Stimulated activated CD8-positive, alpha-beta memory T cell treated with anti-CD3 and anti-CD28 coated beads, Interleukin-12 subunit alpha, Interleukin-12 subunit beta, amount 100 ng/mL, for 1 hour (primary cell): ENCODE results near the gene TBX2.
"Not testable (repeated sequence)": the region's sequence is repeated elsewhere in the genome, so short reads cannot be mapped to it uniquely, and the experiment has no call there.

ENCODE experiments used
- DNase-seq: peaks from one replicate; pipeline ENCODE4 v3.0.0-alpha.2; 2020; ENCODE audit warnings: low read depth

The TBX2 gene

GRCh38 chr17:61399131-61400065, at the start of gene TBX2:
TSS of gene TBX2 (plus strand) at chr17:61399843. CDS start at chr17:61400177, 334 bp downstream.
- no peak for DNase-seq

- DNase-seq, result no peak
These were observed 47.8 kb upstream of the TBX2 start for GRCh38 chr17:61351745-61352407.

GRCh38 chr17:61352408-61352770, 47.3 kb upstream of the TBX2 start:
- no peak for DNase-seq

- no peak for DNase-seq
These were observed 46.7 kb upstream of the TBX2 start for GRCh38 chr17:61352781-61353491.

GRCh38 chr17:61353615-61354014, 46.0 kb upstream of the TBX2 start:
- DNase-seq, result no peak

- no peak for DNase-seq
These were observed 44.5 kb upstream of the TBX2 start for GRCh38 chr17:61354895-61355874.

GRCh38 chr17:61357061-61357460, 42.6 kb upstream of the TBX2 start:
- DNase-seq, result not testable (repeated sequence)

- not testable (repeated sequence) for DNase-seq
These were observed 40.1 kb upstream of the TBX2 start for GRCh38 chr17:61359513-61359912.

GRCh38 chr17:61360318-61360943, 39.2 kb upstream of the TBX2 start:
- DNase-seq, result no peak

- no peak for DNase-seq
These were observed 38.6 kb upstream of the TBX2 start for GRCh38 chr17:61361084-61361483.

GRCh38 chr17:61362396-61362795, 37.2 kb upstream of the TBX2 start:
- no peak for DNase-seq

- no peak for DNase-seq
These were observed 36.6 kb upstream of the TBX2 start for GRCh38 chr17:61362852-61363600.

GRCh38 chr17:61363601-61364462, 35.8 kb upstream of the TBX2 start:
- no peak for DNase-seq

- no peak for DNase-seq
These were observed 35.2 kb upstream of the TBX2 start for GRCh38 chr17:61364463-61364846.

GRCh38 chr17:61366076-61366714, 33.4 kb upstream of the TBX2 start:
- no peak for DNase-seq

- DNase-seq, result no peak
These were observed 32.8 kb upstream of the TBX2 start for GRCh38 chr17:61366715-61367413.

- no peak for DNase-seq
These were observed 31.4 kb upstream of the TBX2 start for GRCh38 chr17:61368049-61368831.
